SH-SY5Y (cell line): ENCODE results near the gene CDC42SE2.

ENCODE experiments used
- GATA2 ChIP-seq: IDR thresholded peaks from 2 replicates; pipeline ENCODE4 v1.6.1; 2011; ENCODE audit warnings: mild to moderate bottlenecking, low read depth, low read length
- GATA3 ChIP-seq: IDR thresholded peaks from 2 replicates; pipeline ENCODE4 v1.6.1; 2011; ENCODE audit warnings: low read depth, mild to moderate bottlenecking, low read length, moderate library complexity

- TF ChIP-seq GATA2 (no peak), GATA3 (no peak)
These were observed 49.1 kb upstream of the CDC42SE2 start for GRCh38 chr5:131214609-131215227.
